ENCODE measurements around the gene AGAP1. TPM values are rescaled to one million over a fixed set of nuclear protein-coding genes. Genes with fewer than 3 reads are reported as not detected.

Gene AGAP1
- total RNA-seq, 1 donor from 2014 or later, result 3.8 TPM

DNA sequence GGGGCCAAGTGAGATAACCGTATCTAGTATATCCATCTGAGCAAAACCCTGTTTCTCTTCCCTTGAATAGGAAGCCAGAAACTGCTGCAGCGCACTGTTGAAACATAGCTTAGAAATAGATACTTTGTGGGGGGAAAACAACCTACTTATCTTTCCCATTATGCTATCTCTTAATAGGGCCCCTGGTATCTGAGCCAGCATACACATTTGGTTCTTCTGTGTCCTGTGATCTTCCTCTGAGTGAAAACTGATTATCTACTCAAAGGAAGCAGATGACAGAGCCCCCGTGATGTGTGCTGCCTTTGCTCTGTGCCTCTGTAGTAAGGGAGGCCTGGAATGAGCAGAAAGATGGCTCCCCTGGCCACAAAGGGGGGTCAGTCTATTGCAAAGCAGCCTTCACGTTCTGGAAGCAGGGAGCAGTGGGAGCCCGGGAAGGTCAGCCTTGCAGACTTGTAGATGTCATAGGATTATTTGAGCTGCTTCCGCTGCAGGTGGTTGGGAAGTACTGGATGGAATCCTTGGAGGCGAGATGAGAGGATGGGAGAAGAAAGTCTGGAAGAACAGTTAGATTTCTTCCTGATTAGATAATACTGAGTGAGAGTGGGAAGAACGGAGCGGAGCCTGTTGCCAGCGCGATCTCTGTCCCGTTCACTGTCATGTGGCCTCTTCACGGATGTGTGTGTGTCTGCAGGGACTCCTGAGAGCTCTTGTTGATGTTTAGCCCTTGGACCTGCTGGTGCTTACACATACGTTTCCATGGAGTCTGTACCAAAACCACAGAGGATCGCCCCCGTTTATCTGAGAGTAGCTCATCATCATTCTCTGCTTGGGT is 150.1 kb downstream of the AGAP1 start:
- Mint-ChIP-seq H3K4me3 (no peak overlapping the region), H3K4me1 (no peaks in the 10 kb centered on the region), H3K27me3 (peaks cover 13% of the 10 kb centered on the region), H3K9me3 (no peaks in the 10 kb centered on the region), H3K27ac (no peak overlapping the region), H3K36me3 (ENCODE audit: low read depth) (no peaks in the 10 kb centered on the region)
- no peak for DNase-seq
- intact Hi-C loops (cut with micrococcal nuclease), result no loop called here

- Mint-ChIP-seq H3K4me3 (no peak overlapping the region), H3K4me1 (no peaks in the 10 kb centered on the region), H3K9me3 (no peaks in the 10 kb centered on the region), H3K36me3 (ENCODE audit: low read depth) (no peaks in the 10 kb centered on the region), H3K27me3 (peaks cover 2% of the 10 kb centered on the region), H3K27ac (no peak overlapping the region)
- no peak for DNase-seq
- intact Hi-C loops (cut with micrococcal nuclease), result no loop called here
These were observed 153.4 kb downstream of the AGAP1 start for GRCh38 chr2:235647264-235647663.

- Mint-ChIP-seq H3K4me3 (no peak overlapping the region), H3K27ac (no peak overlapping the region), H3K9me3 (no peaks in the 10 kb centered on the region), H3K4me1 (no peaks in the 10 kb centered on the region), H3K27me3 (no peaks in the 10 kb centered on the region), H3K36me3 (ENCODE audit: low read depth) (no peaks in the 10 kb centered on the region)
- no peak for DNase-seq
- intact Hi-C loops (cut with micrococcal nuclease), result no loop called here
These were observed 154.0 kb downstream of the AGAP1 start for GRCh38 chr2:235647877-235648276.

- Mint-ChIP-seq H3K27me3 (no peaks in the 10 kb centered on the region), H3K9me3 (no peaks in the 10 kb centered on the region), H3K36me3 (ENCODE audit: low read depth) (no peaks in the 10 kb centered on the region), H3K4me3 (no peak overlapping the region), H3K4me1 (no peaks in the 10 kb centered on the region), H3K27ac (no peak overlapping the region)
- DNase-seq, result no peak
- intact Hi-C loops (cut with micrococcal nuclease), result no loop called here
These were observed 155.6 kb downstream of the AGAP1 start for GRCh38 chr2:235649418-235649817.

- Mint-ChIP-seq H3K36me3 (ENCODE audit: low read depth) (no peaks in the 10 kb centered on the region), H3K4me1 (no peaks in the 10 kb centered on the region), H3K27me3 (peaks cover 2% of the 10 kb centered on the region), H3K9me3 (no peaks in the 10 kb centered on the region), H3K27ac (no peak overlapping the region), H3K4me3 (no peak overlapping the region)
- no peak for DNase-seq
- intact Hi-C loops (cut with micrococcal nuclease), result no loop called here
These were observed 157.8 kb downstream of the AGAP1 start for GRCh38 chr2:235651643-235652042.

GRCh38 chr2:235654103-235654813 is 160.4 kb downstream of the AGAP1 start:
- Mint-ChIP-seq H3K36me3 (ENCODE audit: low read depth) (no peaks in the 10 kb centered on the region), H3K27ac (no peak overlapping the region)
- intact Hi-C loops (cut with micrococcal nuclease), result no loop called here

GRCh38 chr2:235658351-235659174 is 164.7 kb downstream of the AGAP1 start:
- Mint-ChIP-seq H3K4me1 (no peaks in the 10 kb centered on the region), H3K36me3 (ENCODE audit: low read depth) (no peaks in the 10 kb centered on the region), H3K27ac (no peak overlapping the region), H3K4me3 (no peak overlapping the region), H3K27me3 (peaks cover 27% of the 10 kb centered on the region), H3K9me3 (no peaks in the 10 kb centered on the region)
- intact Hi-C loops (cut with micrococcal nuclease), result no loop called here
- no peak for DNase-seq

More at GRCh38 chr2:235654103-235654813, 160.4 kb downstream of the AGAP1 start:
- no peak overlapping the region for H3K4me3 Mint-ChIP-seq
- peaks cover 22% of the 10 kb centered on the region for H3K27me3 Mint-ChIP-seq
- H3K4me1 Mint-ChIP-seq, result no peaks in the 10 kb centered on the region
- DNase-seq, result no peak
- no peaks in the 10 kb centered on the region for H3K9me3 Mint-ChIP-seq

DNA sequence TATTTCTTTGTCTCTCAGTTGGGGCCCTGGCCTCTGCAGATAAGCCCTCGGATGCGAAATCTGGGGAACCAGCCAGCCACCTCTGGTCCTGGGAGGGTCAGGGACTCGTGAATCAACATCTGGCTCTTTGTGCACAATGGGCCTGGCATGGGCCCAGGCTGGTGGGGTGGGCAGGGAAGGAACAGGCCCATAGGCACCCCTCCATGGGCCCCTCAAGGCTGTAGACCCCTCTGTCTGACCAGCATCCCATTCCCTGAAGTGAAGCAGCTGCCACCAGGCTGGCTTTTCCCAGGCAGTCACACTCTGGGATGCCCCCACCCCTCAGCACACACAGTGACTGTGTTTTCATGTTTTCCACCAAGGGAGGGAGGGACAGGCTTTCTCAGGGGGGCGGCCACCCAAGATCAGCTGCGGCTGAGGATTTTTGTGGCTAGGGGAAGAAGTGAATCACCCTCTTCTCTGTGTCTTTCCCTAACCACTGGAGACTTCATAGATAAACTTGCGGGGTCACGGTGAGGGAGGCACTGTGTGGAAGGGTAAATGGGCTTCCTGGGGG is 166.0 kb downstream of the AGAP1 start:
- no peaks in the 10 kb centered on the region for H3K36me3 Mint-ChIP-seq (ENCODE audit: low read depth)
- H3K27ac Mint-ChIP-seq, result no peak overlapping the region
- H3K27me3 Mint-ChIP-seq, result peaks cover 29% of the 10 kb centered on the region
- no peak for DNase-seq
- no peaks in the 10 kb centered on the region for H3K4me1 Mint-ChIP-seq
- intact Hi-C loops (cut with micrococcal nuclease), result no loop called here
- no peak overlapping the region for H3K4me3 Mint-ChIP-seq
- no peaks in the 10 kb centered on the region for H3K9me3 Mint-ChIP-seq

DNA sequence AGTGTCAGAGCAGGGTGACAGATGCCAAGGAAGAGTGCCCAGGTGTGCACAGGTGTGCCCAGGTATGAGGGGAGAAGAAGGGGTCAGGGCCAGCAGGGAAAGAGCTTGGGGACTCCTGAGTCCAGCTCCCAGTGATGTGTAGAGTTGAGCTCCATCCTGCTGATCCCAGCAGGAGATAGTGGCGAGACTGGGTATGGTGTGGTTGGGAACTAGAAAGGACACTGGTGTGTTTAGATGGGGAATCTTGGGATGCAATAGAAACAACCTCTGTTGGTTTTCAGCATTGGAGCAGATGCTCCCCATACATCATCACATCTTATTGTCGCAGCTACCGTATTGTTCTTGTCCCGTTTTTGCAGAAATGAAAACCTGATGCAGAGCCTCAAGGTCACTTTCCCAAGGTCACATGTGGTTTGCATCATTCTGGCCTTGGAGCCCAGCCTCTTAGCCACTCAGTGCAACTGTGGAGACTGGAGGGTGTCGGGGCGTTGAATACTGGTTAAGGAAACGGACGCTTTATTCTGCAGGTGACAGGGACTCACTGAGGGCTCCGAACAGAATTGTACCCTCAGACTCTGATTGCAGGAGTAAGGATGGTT is 166.7 kb downstream of the AGAP1 start:
- peaks cover 29% of the 10 kb centered on the region for H3K27me3 Mint-ChIP-seq
- no peak overlapping the region for H3K4me3 Mint-ChIP-seq
- no peaks in the 10 kb centered on the region for H3K4me1 Mint-ChIP-seq
- no peak for DNase-seq
- no peaks in the 10 kb centered on the region for H3K36me3 Mint-ChIP-seq (ENCODE audit: low read depth)
- intact Hi-C loops (cut with micrococcal nuclease), result no loop called here
- H3K9me3 Mint-ChIP-seq, result no peaks in the 10 kb centered on the region
- no peak overlapping the region for H3K27ac Mint-ChIP-seq

- Mint-ChIP-seq H3K27me3 (peaks cover 36% of the 10 kb centered on the region), H3K27ac (no peak overlapping the region), H3K9me3 (no peaks in the 10 kb centered on the region), H3K4me1 (no peaks in the 10 kb centered on the region), H3K4me3 (no peak overlapping the region), H3K36me3 (ENCODE audit: low read depth) (no peaks in the 10 kb centered on the region)
- DNase-seq, result no peak
- intact Hi-C loops (cut with micrococcal nuclease), result no loop called here
These were observed 167.5 kb downstream of the AGAP1 start for GRCh38 chr2:235661167-235661937.

GRCh38 chr2:235661952-235662351 is 168.1 kb downstream of the AGAP1 start:
- Mint-ChIP-seq H3K36me3 (ENCODE audit: low read depth) (no peaks in the 10 kb centered on the region), H3K27ac (no peak overlapping the region), H3K9me3 (no peaks in the 10 kb centered on the region), H3K4me3 (no peak overlapping the region), H3K4me1 (no peaks in the 10 kb centered on the region), H3K27me3 (peaks cover 39% of the 10 kb centered on the region)
- no peak for DNase-seq
- intact Hi-C loops (cut with micrococcal nuclease), result no loop called here

- H3K36me3 Mint-ChIP-seq (ENCODE audit: low read depth), result no peaks in the 10 kb centered on the region
- no peaks in the 10 kb centered on the region for H3K9me3 Mint-ChIP-seq
- H3K27ac Mint-ChIP-seq, result no peak overlapping the region
- no peak overlapping the region for H3K4me3 Mint-ChIP-seq
- intact Hi-C loops (cut with micrococcal nuclease), result no loop called here
- peaks cover 34% of the 10 kb centered on the region for H3K27me3 Mint-ChIP-seq
- DNase-seq, result no peak
- H3K4me1 Mint-ChIP-seq, result no peaks in the 10 kb centered on the region
These were observed 170.0 kb downstream of the AGAP1 start for GRCh38 chr2:235663875-235664274.

All from activated CD4-positive, alpha-beta T cell treated with anti-CD3 and anti-CD28 coated beads, Interleukin-2, amount 10 ng/mL, durations not matched to agents 24 days and 14 days (primary cell).